GM18508 (cell line): ENCODE measurements around the gene INPP5A.
"Not testable (repeated sequence)": the region's sequence is repeated elsewhere in the genome, so short reads cannot be mapped to it uniquely, and the experiment has no call there.

ENCODE experiments used
- ATAC-seq: cut with Tn5 transposase; IDR thresholded peaks from one replicate; pipeline ENCODE4 v1.9.1; 2021; ENCODE audit warnings: moderate number of reproducible peaks; ENCODE audit not compliant: insufficient read depth, unreplicated experiment

INPP5A gene

DNA sequence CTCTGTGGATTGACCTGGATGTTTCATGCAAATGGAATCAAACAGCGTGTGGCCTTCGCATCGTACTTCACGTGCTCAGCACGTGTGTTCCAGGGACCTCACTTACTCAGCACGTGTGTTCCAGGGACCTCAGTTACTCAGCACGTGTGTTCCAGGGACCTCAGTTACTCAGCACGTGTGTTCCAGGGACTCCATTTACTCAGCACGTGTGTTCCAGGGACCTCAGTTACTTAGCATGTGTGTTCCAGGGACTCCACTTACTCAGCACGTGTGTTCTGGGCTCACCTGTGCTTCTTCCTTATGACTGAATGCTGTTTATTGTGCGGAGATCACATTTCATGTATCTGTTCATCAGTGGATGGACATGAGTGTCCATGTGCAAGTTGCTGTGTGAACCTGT is 22.0 kb downstream of the INPP5A start:
- no peak for ATAC-seq

DNA sequence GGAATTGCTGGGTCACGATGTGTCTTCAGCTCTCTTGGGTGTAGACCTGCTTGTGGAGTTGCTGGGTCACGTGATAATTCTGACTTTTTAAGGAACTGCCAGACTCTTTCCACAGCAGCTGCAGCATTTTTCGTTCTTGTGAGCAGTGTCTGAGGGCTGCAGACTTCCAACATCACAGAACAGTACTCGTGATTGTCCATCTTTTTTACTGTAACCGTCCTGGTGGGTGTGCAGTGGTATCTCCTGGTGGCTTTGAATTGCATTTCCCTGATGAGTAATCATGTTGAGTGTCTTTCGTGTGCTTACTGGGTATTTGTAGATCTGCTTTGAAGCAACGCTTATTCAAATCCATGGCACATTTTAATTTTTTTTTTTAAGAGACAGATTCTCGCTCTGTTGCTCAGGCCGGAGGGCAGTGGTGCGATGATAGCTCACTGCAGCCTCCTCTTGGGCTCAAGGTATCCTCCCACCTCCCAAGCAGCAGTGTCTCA is 22.7 kb downstream of the INPP5A start:
- no peak for ATAC-seq

- no peak for ATAC-seq
These were observed 24.8 kb downstream of the INPP5A start for GRCh38 chr10:132562177-132562915.

DNA sequence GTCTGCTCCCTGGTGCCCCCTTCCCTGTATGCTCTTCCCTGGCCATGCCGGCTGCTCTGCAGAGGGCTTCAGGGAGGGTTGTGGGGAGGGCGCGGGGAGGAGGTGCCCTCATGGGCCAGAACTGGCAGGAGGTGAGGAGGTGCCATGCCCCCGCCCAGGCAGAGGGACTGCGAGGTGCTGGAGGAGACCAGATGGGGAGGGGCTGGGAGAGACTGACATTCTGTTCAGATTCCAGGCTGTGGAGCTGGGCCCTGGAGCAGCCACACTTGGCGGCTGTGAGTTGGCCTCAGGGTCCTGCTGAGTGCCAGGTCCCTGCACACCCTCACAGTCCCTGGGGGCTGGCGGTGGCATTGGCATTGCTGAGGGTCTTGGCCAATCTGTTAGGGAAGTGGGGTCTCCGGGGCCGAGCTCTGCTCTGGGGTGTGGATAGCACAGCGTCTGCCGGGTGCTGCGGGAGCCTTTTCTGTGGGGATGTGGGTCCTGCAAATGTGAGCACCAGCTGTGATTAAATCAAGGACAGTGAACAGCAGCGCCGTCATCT is 25.4 kb downstream of the INPP5A start:
- ATAC-seq = no peak

GRCh38 chr10:132563485-132564248 is 26.1 kb downstream of the INPP5A start:
- peak; percentile 49 for ATAC-seq

DNA sequence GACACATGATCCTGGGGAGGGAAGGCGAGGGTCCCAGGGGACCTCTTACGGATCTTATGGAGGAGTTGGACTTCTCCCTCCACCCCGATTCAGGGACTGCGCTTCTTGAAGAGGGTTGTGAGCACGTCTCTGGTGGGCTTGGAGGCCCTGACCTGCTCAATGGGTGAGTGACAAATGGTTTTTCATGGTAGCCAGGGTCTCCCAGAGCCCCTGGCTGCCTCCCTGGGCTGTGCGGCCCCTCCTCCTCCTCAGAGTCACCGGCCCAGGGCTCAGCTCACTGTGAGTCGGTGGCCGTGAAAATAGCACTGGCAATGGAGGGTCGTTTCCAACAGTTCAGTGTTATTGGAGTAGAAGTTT is 26.6 kb downstream of the INPP5A start:
- no peak for ATAC-seq

- no peak for ATAC-seq
These were observed 27.1 kb downstream of the INPP5A start for GRCh38 chr10:132564690-132565089.

DNA sequence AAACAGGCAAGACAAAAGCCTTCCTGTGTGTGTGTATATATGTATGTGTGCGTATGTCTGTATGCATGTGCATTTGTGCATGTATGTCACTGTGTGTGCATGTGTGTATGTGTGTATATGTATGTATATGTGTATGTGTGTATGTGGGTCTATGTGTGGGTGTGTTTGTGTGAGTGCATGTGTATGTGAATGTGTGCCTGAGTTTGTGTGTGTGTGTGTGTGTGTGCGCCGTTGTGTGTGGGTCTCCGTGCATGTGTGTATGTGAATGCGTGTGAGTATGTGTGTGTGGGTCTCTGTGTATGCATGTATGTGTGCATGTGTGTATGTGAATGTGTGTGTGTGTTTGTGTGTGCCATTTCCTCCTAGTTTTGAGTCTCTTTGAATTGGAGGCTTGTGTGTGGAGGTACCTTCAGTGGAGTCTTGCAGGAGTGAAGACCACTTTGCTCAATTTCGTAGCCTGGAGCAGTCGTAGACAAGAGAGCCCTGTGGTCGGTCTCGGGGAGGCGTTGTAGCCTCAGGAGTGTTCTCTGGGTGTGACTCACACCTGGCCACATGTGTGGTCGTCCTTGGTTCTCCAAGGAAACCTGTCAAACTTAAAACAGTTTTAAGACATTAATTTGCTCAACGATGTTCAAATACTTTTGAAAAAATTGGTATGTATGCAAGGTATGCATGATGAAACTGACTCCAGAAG is 28.1 kb downstream of the INPP5A start:
- ATAC-seq = no peak

- ATAC-seq = no peak
These were observed 29.3 kb downstream of the INPP5A start for GRCh38 chr10:132566892-132567291.

- no peak for ATAC-seq
These were observed 32.7 kb downstream of the INPP5A start for GRCh38 chr10:132570265-132570664.

- ATAC-seq = peak; percentile 31
These were observed 33.4 kb downstream of the INPP5A start for GRCh38 chr10:132570771-132571649.

DNA sequence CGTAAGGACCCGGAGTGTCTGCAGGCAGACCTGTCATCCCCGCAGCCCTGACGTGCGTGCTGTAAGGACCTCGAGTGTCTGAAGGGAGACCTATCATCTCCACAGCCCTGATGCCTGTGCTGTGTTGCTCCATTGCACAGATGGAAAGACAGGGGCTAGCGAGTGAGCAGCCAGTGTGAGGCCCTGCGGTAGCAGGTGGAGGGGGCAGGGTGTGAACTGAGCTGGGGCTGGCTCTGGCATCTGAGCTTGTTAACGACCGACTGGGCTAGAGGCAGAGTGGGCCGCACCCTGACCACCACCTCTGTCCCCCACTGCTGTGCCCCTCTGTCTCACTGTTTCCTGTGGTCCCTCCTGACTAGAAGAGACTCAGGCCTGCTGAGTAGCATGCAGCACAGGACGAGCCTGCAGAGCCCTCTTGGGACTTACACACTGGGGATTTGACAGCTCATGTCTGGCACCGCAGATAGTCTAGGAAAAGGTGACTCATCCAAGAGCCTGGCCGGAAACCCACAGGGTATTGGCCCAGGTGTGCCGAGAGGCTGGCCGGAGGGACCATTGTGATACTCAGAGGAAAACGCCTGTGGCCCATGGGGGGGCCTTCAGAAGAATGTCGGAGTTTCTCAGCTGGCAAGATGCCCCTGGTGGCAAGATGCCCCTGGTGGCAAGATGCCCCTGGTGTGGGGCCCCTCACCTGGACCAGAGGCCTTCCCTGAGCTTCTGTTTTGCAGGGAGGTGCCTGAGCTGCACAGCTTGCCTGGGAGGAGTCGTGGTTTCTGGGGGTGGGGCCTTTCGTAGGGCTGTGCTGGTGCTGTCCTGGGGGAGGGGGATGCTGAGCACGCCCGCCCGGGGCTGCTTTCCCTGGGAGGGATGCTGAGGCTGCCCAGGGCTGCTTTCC is 34.3 kb downstream of the INPP5A start:
- ATAC-seq = peak; percentile 62

GRCh38 chr10:132572545-132572937 is 35.0 kb downstream of the INPP5A start:
- no peak for ATAC-seq

DNA sequence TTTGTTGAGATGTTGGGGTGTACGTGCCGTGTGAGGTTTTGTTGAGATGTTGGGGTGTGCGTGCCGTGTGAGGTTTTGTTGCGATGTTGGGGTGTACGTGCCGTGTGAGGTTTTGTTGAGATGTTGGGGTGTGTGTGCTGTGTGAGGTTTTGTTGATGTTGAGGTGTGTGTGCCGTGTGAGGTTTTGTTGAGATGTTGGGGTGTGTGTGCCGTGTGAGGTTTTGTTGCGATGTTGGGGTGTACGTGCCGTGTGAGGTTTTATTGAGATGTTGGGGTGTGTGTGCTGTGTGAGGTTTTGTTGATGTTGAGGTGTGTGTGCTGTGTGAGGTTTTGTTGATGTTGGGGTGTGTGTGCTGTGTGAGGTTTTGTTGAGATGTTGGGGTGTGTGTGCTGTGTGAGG is 35.4 kb downstream of the INPP5A start:
- not testable (repeated sequence) for ATAC-seq

GRCh38 chr10:132574288-132574687 is 36.7 kb downstream of the INPP5A start:
- ATAC-seq = no peak

DNA sequence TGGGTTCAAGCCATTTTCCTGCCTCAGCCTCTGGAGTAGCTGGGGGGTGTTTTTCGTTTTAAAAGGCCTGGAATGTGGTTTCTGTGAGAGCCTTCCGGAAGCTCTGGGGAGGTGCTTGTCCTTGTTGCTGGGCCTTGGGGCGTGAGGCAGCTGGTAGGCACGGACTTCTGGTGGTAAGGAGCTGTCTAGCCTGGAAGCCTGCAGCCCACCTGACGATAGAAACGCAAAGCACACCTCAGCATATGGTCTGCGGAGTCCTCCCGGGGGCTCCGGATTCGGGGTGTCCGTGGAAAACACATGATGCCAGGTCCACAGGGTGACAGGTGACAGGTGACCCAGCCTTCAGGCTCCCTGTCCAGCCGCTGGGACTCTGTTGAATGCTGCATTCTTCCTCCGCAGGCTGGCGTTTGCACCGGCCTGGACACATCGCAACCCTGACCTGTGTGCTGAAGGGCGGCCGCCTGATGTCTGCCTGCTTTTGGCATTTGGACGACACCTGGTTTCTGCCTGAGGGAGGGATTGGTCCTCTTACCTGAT is 37.3 kb downstream of the INPP5A start:
- ATAC-seq = no peak

GRCh38 chr10:132575320-132576201 is 38.0 kb downstream of the INPP5A start:
- ATAC-seq = peak; percentile 25
